HG03565 (cell line): ENCODE measurements around the gene ATP8A1.
A peak's percentile ranks its signal among the peaks of the same experiment; 100 is the strongest.
"Not testable (repeated sequence)": the region's sequence is repeated elsewhere in the genome, so short reads cannot be mapped to it uniquely, and the experiment has no call there.

Experiments
- ATAC-seq: cut with Tn5 transposase; IDR thresholded peaks from one replicate; pipeline ENCODE4 v1.9.1; 2021; ENCODE audit warnings: mild to moderate bottlenecking, moderate library complexity; ENCODE audit not compliant: unreplicated experiment

ATP8A1 gene

DNA sequence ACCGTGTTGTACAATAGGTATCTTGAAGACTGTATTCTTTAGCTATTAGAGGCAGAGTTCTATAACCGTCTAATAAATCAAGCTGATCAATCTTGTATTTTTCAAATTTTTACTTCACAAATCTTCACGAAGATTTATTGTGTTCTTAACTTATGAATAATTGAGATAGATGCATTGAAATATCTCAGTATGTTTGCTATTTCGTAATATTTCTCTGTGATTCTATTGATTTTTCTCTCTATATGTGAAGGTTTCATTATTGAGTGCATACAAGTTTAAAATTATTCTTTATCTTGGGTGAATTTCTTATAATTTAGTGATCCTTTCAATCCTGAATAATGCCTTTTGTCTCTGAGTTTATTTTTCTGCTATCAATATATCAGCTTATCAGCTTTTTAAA, 279.4 kb downstream of the ATP8A1 start:
- ATAC-seq: no peak

- not testable (repeated sequence) for ATAC-seq
Measured at GRCh38 chr4:42372303-42372702, 284.6 kb downstream of the ATP8A1 start.

- peak; percentile 46 for ATAC-seq
Measured at GRCh38 chr4:42371305-42372252, 285.3 kb downstream of the ATP8A1 start.

GRCh38 chr4:42369489-42369888, 287.4 kb downstream of the ATP8A1 start:
- ATAC-seq: no peak

DNA sequence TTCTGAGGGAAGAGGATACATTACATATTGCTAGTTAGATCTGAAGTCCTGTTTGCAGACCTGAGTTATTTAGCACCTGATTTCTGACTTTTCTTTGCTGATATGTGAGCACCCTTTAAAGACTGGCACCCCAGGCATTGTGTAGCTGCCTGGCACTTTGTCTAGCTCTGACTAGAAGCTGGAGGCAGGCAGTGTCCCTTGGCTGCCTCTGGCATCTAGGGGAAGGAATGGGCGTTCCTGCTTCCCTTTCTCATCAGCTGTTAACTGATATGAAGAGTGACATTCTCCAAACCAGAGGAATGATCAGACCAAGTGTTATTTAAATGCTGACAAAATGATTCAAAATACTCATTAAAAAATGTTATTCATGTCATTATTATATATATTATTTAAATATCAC, 289.9 kb downstream of the ATP8A1 start:
- no peak for ATAC-seq

DNA sequence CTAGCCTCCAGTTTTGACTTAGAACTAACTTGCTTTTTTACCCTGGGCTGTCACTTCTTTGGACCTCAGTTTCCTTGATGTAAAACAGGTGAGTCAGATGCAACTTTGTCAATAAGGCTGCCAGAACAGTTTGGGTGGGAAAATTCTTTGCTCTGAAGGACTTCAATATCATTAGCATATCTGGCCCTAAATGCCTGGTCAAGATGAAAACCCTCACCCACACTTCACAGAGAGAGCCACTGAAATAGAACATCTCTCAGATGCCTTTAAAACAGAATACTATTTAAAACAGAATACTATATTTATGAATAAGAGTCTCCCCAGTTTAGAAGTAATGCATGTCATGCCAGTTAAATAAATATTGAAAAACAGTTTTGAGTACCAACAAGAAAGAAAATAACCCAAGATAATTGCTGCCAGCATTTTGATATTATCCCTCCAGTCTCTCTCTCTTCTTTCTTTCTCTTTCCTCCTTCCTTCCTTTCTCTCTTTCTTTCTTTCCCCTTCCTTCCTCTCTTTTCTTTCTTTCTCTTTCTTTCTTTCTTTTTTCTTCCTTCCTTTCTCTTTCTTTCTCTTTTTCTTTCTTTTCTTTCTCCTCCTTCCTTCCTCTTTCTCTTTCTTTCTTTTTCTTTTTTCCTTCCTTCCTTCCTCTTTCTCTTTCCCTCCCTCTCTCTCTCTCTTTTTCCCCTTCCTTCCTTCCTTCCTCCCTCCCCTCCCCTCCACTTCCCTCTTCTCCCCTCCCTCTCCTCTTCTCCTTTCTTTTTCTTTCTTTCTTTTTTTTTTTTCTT, 292.4 kb downstream of the ATP8A1 start:
- no peak for ATAC-seq

DNA sequence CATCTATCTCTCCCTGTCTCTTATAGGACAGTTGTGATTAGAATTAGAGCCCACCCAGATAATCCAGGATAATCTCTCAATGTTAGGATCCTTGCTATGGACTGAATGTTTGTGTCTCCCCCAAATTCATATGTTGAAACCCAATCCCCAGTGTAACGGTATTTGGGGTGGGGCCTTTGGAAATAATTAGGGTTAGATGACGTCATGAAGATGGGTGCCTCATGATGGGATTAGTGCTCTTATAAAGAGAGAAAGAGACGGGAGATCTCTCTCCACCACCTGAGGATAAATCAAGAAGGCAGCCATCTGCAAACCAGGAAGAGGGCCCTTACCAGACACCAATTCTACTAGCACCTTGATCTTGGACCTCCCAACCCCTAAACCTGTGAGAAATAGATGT, 293.3 kb downstream of the ATP8A1 start:
- ATAC-seq: no peak

DNA sequence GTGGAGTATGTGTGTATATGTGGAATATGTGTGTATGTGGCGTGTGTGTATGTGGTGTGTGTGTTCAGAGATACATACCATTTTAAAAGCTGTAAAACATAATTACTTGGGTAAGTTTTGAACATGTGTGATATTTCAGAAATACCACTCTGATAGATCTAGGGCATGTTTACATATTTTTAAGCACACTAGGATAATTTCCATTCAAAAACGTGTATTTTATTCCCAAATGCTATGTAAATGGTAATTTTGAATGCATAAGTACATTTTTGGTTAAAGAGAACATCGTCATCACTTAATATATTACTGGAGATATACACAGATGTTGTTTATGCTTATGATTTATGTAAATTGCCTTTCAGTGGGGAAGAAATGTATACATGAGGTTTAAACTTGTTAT, 294.3 kb downstream of the ATP8A1 start:
- no peak for ATAC-seq

DNA sequence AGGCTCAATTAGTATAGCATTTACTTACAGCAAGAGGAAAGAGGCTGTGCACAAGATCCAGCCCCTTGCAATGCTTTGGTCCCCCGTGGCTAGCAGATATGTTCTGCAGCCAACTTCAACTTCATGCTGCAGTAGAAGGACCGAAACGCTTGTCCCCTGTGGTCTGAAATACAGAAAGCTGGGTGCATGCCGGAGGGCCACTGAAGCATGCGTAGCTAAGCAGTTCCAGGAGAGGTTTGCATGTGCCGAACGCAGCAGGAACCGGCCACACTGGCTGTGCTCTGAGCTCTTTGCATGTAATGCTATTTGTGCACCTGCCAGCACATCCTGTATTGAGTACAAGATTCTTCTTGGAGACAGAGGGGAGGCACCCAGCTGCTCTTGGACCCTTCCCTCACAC, 295.4 kb downstream of the ATP8A1 start:
- ATAC-seq: no peak

- ATAC-seq: no peak
Measured at GRCh38 chr4:42360256-42360669, 296.6 kb downstream of the ATP8A1 start.

- no peak for ATAC-seq
Measured at GRCh38 chr4:42359711-42360110, 297.2 kb downstream of the ATP8A1 start.
